Measurements from ENCODE around the gene FANCC. TPM values are rescaled to one million over a fixed set of nuclear protein-coding genes. Genes with fewer than 3 reads are reported as not detected.
"Not testable (repeated sequence)": the region's sequence is repeated elsewhere in the genome, so short reads cannot be mapped to it uniquely, and the experiment has no call there.

Gene FANCC
- total and polyA plus RNA-seq, 12 donors, result 1.9 to 6.1 (median 3.3) TPM

- intact Hi-C loops (cut with DNase I), result no loop called here
- Histone ChIP-seq H3K27me3 (no peaks in the 10 kb centered on the region), H3K9me3 (replicated peaks in 1 of 3) (no peaks in the 10 kb centered on the region), H3K4me3 (no peak overlapping the region), H3K4me1 (replicated peaks in 1 of 2) (no peaks in the 10 kb centered on the region), H3K27ac (no peak overlapping the region), H3K36me3 (replicated peaks in 1 of 2) (no peaks in the 10 kb centered on the region)
- TF ChIP-seq CTCF (IDR thresholded peaks at IDR 0.05), result no peak
- TF ChIP-seq POLR2A (IDR thresholded peaks at IDR 0.05), result no peak
- no peak for DNase-seq
- 38 to 62% (median 56%) methylated on average over 5 of the region's 5 CpGs for WGBS, 4 donors
These were observed 13.4 kb upstream of the FANCC start for GRCh38 chr9:95330720-95331404.

- H3K27ac ChIP-seq; H3K36me3 ChIP-seq (replicated peaks in 1 of 2); H3K9me3 ChIP-seq (replicated peaks in 1 of 3); H3K4me3 ChIP-seq; intact Hi-C loops (cut with DNase I); H3K27me3 ChIP-seq; DNase-seq; H3K4me1 ChIP-seq (replicated peaks in 1 of 2): not testable (repeated sequence)
- WGBS, 4 donors, result 83 to 91% (median 86%) methylated on average over 6 of the region's 6 CpGs
These were observed 11.6 kb upstream of the FANCC start for GRCh38 chr9:95329061-95329460.

GRCh38 chr9:95327239-95327865, 9.8 kb upstream of the FANCC start:
- no peak for DNase-seq
- H3K4me3 ChIP-seq, result no peak overlapping the region
- no peak overlapping the region for H3K27ac ChIP-seq
- no peaks in the 10 kb centered on the region for H3K4me1 ChIP-seq (replicated peaks in 1 of 2)
- intact Hi-C loops (cut with DNase I), result no loop called here
- no peaks in the 10 kb centered on the region for H3K9me3 ChIP-seq (replicated peaks in 1 of 3)
- WGBS, 4 donors, result 29 to 61% (median 46%) methylated on average over 1 of the region's 1 CpG
- no peaks in the 10 kb centered on the region for H3K27me3 ChIP-seq
- no peak for TF ChIP-seq POLR2A (IDR thresholded peaks at IDR 0.05)
- no peak for TF ChIP-seq CTCF (IDR thresholded peaks at IDR 0.05)
- no peaks in the 10 kb centered on the region for H3K36me3 ChIP-seq (replicated peaks in 1 of 2)

- 36 to 50% (median 42%) methylated on average over 1 of the region's 1 CpG for WGBS, 4 donors
- TF ChIP-seq CTCF (IDR thresholded peaks at IDR 0.05), result no peak
- TF ChIP-seq POLR2A (IDR thresholded peaks at IDR 0.05), result no peak
- no peak overlapping the region for H3K27ac ChIP-seq
- H3K27me3 ChIP-seq, result no peaks in the 10 kb centered on the region
- H3K4me1 ChIP-seq (replicated peaks in 1 of 2), result no peaks in the 10 kb centered on the region
- H3K4me3 ChIP-seq, result no peak overlapping the region
- DNase-seq, result no peak
- intact Hi-C loops (cut with DNase I), result no loop called here
- H3K9me3 ChIP-seq (replicated peaks in 1 of 3), result no peaks in the 10 kb centered on the region
- no peaks in the 10 kb centered on the region for H3K36me3 ChIP-seq (replicated peaks in 1 of 2)
These were observed 7.7 kb upstream of the FANCC start for GRCh38 chr9:95325221-95325620.

GRCh38 chr9:95317893-95318211, 343 bp upstream of the FANCC start:
- no peak for TF ChIP-seq POLR2A (IDR thresholded peaks at IDR 0.05)
- TF ChIP-seq CTCF (IDR thresholded peaks at IDR 0.05), result peak in 1 of 6 experiments; percentile 1
- intact Hi-C loops (cut with DNase I), result loop anchor here (5.0 to 10.0 kb wide), 2 partner anchors 187 to 189 kb away; no protein-coding TSS in a partner anchor
- peak overlapping the region in 4 of 5 donors; percentile 85 to 93 (median 87) for H3K27ac ChIP-seq
- 7 to 8% (median 7%) methylated on average over 9 to 10 of the region's 10 CpGs for WGBS, 4 donors
- H3K36me3 ChIP-seq (replicated peaks in 1 of 2), result no peaks in the 10 kb centered on the region
- peaks cover 0 to 14% of the 10 kb centered on the region in 2 donors for H3K4me1 ChIP-seq (replicated peaks in 1 of 2)
- H3K9me3 ChIP-seq (replicated peaks in 1 of 3), result no peaks in the 10 kb centered on the region
- no peaks in the 10 kb centered on the region for H3K27me3 ChIP-seq
- DNase-seq, result no peak
- H3K4me3 ChIP-seq, result peak overlapping the region in 3 of 4 donors; percentile 87 to 99 (median 89)
